ENCODE data around the gene KRT79. TPM values are rescaled to one million over a fixed set of nuclear protein-coding genes. Genes with fewer than 3 reads are reported as not detected.

The KRT79 gene
- total and polyA plus RNA-seq, 8 donors = 0.09 TPM; not detected in 7

DNA sequence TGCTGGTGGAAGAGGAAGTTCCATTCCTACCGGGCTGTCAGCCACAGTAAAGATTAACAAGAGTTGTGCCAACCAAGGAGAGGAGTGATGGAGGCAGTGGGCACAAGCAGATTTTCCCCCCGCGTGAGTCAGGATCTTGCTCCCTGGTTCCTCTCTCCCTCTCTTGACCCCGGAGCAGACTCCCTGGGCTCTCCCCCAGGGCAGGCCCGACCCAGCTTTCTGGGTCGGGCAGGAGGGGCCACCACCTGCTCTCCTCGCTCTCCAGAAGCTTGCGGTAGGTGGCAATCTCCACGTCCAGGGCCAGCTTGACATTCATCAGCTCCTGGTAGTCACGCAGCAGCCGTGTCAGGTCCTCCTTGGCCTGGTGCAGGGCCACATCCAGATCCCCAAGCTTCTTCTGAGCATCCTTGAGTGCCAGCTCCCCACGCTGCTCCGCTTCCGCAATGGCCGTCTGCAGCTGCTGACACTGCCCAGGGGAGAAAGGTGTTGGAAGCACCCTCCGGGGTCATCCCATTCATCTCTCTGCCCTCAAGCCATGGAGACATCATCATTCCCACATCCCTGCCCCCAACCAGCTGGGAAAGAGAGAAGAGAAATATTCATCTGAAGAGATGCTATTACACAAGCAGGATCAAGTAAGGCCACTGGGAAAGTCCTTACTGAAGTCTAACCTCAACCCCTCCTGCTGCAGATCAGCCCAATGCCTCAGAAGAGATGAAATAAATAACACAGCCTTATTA, 11.2 kb downstream of the KRT79 start:
- TF ChIP-seq, protein P1, sequence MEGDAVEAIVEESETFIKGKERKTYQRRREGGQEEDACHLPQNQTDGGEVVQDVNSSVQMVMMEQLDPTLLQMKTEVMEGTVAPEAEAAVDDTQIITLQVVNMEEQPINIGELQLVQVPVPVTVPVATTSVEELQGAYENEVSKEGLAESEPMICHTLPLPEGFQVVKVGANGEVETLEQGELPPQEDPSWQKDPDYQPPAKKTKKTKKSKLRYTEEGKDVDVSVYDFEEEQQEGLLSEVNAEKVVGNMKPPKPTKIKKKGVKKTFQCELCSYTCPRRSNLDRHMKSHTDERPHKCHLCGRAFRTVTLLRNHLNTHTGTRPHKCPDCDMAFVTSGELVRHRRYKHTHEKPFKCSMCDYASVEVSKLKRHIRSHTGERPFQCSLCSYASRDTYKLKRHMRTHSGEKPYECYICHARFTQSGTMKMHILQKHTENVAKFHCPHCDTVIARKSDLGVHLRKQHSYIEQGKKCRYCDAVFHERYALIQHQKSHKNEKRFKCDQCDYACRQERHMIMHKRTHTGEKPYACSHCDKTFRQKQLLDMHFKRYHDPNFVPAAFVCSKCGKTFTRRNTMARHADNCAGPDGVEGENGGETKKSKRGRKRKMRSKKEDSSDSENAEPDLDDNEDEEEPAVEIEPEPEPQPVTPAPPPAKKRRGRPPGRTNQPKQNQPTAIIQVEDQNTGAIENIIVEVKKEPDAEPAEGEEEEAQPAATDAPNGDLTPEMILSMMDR (IDR thresholded peaks at IDR 0.05) = no peak
- intact Hi-C loops (cut with DNase I) = no loop called here
- no peak for FAIRE-seq
- no peaks in the 10 kb centered on the region for H3K4me1 ChIP-seq
- H3K27me3 ChIP-seq = no peaks in the 10 kb centered on the region
- no peak overlapping the region for H3K4me3 ChIP-seq
- H3K9me3 ChIP-seq = no peaks in the 10 kb centered on the region
- no peak for DNase-seq
- H3K27ac ChIP-seq = no peak overlapping the region
- WGBS, 2 donors = 62 to 68% methylated on average over 16 of the region's 16 CpGs
- no peaks in the 10 kb centered on the region for H3K36me3 ChIP-seq
- ATAC-seq = no peak

DNA sequence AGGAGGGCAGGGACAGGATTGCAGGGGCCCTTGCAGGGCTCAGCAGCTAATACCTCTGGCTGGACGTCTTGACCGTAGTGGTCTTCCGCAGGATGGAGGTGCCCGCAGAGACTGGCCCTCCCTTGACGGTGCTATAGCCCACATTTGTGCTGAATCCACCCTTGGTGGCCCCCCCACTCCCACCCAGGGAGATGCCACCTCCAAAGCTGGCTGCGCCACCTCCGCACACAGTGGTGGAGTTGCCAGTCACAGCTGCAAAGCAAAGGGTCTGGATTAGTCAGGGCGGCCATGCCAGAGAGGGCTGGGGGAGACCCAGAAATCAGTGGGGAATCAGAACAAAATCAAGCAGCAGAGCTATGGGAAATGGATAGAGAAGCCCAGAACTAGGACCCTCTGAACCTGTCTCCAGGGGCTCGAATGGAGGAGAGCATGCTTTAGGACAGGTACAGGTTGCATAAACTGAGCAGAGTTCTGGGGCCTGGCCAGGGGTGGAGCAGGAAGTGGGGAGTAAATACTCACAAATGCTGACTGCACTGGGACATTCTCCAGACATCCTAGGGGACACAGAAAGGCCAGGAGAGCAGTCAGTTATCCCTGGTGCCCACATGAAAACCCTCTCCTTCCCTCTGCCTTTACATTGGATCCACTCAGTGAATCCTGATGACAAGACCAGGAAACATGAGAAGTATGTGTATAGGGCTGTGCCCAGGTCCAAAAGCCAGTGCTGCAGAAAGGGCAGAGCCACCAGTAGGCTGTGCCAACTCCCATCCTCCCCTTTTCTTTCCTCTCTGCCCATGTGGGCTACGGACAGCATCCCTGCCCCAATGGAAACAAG, 12.1 kb downstream of the KRT79 start:
- intact Hi-C loops (cut with DNase I) = no loop called here
- no peak for DNase-seq
- peak in 3 of 4 donors; percentile 34 to 59 (median 36) for ATAC-seq
- Histone ChIP-seq H3K4me1 (no peaks in the 10 kb centered on the region), H3K27ac (no peak overlapping the region), H3K36me3 (no peaks in the 10 kb centered on the region), H3K4me3 (no peak overlapping the region), H3K9me3 (no peaks in the 10 kb centered on the region), H3K27me3 (no peaks in the 10 kb centered on the region)
- no peak for FAIRE-seq
- WGBS, 2 donors = 71 to 78% methylated on average over 10 of the region's 10 CpGs
- TF ChIP-seq, protein P1 (IDR thresholded peaks at IDR 0.05) = no peak

DNA sequence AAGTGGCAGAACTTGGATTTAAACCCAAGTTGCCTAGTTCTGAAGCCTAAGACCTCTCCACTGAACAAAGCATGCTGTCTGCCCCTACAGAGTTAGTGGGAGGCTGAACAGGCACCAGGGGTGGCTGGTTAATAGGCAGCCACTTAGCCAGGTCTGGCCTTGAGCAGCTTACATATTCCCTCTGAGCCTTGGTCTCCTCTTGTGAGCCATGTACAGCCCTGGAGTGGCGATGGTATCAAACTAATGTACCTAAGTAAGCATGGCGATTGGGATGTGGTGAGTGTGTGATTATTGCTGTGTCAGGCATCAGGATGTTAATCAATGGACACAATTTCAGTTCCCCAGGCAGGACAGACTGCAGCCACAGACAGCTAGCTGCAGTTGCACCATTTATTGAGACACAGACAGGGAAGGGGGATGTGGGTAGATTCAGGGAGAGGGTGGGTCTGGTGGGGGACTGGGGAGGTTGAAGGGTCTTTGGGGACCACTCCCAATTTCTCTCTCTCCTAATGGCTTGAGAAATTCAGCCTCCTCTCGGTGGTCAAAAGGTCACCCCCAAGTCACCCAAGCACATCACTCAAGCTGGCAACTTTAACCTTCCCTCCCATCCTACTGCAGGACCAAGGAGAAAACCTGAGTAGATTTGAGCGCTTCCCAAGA, 12.9 kb downstream of the KRT79 start:
- 64 to 81% methylated on average over 4 of the region's 4 CpGs for WGBS, 2 donors
- Histone ChIP-seq H3K4me1 (no peaks in the 10 kb centered on the region), H3K27me3 (no peaks in the 10 kb centered on the region), H3K36me3 (no peaks in the 10 kb centered on the region), H3K9me3 (no peaks in the 10 kb centered on the region), H3K27ac (no peak overlapping the region), H3K4me3 (no peak overlapping the region)
- FAIRE-seq (no peak), ATAC-seq (no peak), DNase-seq (no peak)
- TF ChIP-seq, protein P1 (IDR thresholded peaks at IDR 0.05) = no peak
- intact Hi-C loops (cut with DNase I) = no loop called here

DNA sequence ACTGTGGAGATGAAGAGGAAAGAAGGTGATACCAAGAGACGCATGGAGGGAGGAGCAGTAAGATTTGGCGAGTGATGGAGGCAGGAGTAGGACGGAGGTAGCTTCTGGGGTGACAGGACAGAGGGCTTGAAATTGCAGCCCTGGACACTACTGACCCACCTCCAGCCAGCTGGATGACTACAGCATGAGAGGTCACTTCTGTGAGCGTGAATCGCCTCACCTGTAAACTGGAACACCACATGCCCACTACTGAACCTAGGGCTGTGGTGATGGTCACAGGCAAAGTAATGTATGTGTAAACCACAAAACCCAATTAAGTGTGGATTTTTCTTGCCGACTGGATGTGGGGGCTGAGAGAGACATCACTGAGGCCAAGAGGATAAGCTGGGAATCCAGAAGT, 13.6 kb downstream of the KRT79 start:
- Histone ChIP-seq H3K27ac (no peak overlapping the region), H3K36me3 (no peaks in the 10 kb centered on the region), H3K4me1 (no peaks in the 10 kb centered on the region), H3K27me3 (no peaks in the 10 kb centered on the region), H3K4me3 (no peak overlapping the region), H3K9me3 (no peaks in the 10 kb centered on the region)
- ATAC-seq = no peak
- TF ChIP-seq, protein P1 (IDR thresholded peaks at IDR 0.05) = no peak
- intact Hi-C loops (cut with DNase I) = no loop called here
- no peak for DNase-seq
- WGBS, 2 donors = 84 to 87% methylated on average over 6 of the region's 6 CpGs
- FAIRE-seq = no peak

Measured in pancreas (tissue), 10 donors.